Liver (tissue), 9 donors: ENCODE data around the gene EDDM3A. TPM values are rescaled to one million over a fixed set of nuclear protein-coding genes. Genes with fewer than 3 reads are reported as not detected.

Experiments
- DNase-seq: peaks from one replicate; pipeline ENCODE4 v3.0.0-alpha.2; 2017; ENCODE audit warnings: low spot score
- H3K27ac ChIP-seq, 2 donors: one replicate each; pipeline ENCODE4 v1.7.0; 2013; ENCODE audit warnings: inconsistent platforms in 2 of 2, low read length in 2 of 2, control low read depth in 1 of 2, low read depth in 1 of 2, mild to moderate bottlenecking in 1 of 2
- H3K27me3 ChIP-seq, 4 donors: one replicate each; pipeline versions ENCODE4 v1.6.1 to v1.7.0; 2013; ENCODE audit warnings: low read length in 3 of 4, inconsistent platforms in 1 of 4, mild to moderate bottlenecking in 1 of 4, moderate library complexity in 1 of 4; ENCODE audit not compliant: control insufficient read depth in 4 of 4, insufficient read depth in 4 of 4
- H3K36me3 ChIP-seq, 4 donors: one replicate each; pipeline versions ENCODE4 v1.6.1 to v1.7.0; 2013; ENCODE audit warnings: low read length in 3 of 4, mild to moderate bottlenecking in 3 of 4, low read depth in 1 of 4, moderate library complexity in 1 of 4; ENCODE audit not compliant: control insufficient read depth in 4 of 4, insufficient read depth in 3 of 4
- H3K4me1 ChIP-seq, 4 donors: one replicate each; pipeline versions ENCODE4 v1.6.1 to v1.7.0; 2013; ENCODE audit warnings: low read length in 3 of 4, mild to moderate bottlenecking in 3 of 4, moderate library complexity in 1 of 4; ENCODE audit not compliant: control insufficient read depth in 4 of 4, insufficient read depth in 4 of 4
- H3K4me3 ChIP-seq, 3 donors: one replicate each; pipeline versions ENCODE4 v1.6.1 to v1.7.0; 2013; ENCODE audit warnings: low read length in 3 of 3, control low read depth in 1 of 3, low read depth in 1 of 3, mild to moderate bottlenecking in 1 of 3
- H3K9ac ChIP-seq, 2 donors: one replicate each; pipeline ENCODE4 v1.7.0; 2013; ENCODE audit warnings: low read length in 2 of 2, mild to moderate bottlenecking in 2 of 2, moderate library complexity in 2 of 2, control low read depth in 1 of 2, low read depth in 1 of 2
- H3K9me3 ChIP-seq, 4 donors: one replicate each; pipeline versions ENCODE4 v1.6.1 to v1.7.0; 2013; ENCODE audit warnings: low read length in 3 of 4; ENCODE audit not compliant: control insufficient read depth in 4 of 4
- EGR1 ChIP-seq, 2 donors: IDR thresholded peaks; 2 replicates each; pipeline ENCODE4 v1.6.1; 2016 to 2018; ENCODE audit warnings: antibody characterized with exemption in 2 of 2, low read depth in 2 of 2
- FOXA1 ChIP-seq: IDR thresholded peaks from 2 replicates; pipeline ENCODE4 v1.6.1; 2016; ENCODE audit warnings: antibody characterized with exemption
- FOXA2 ChIP-seq: IDR thresholded peaks from 2 replicates; pipeline ENCODE4 v1.6.1; 2016; ENCODE audit warnings: antibody characterized with exemption
- GABPA ChIP-seq, 2 donors: IDR thresholded peaks in 1 of 2; conservative IDR thresholded peaks in 1 of 2; 2 replicates each; pipeline ENCODE4 v1.6.1; 2016; ENCODE audit warnings: antibody characterized with exemption in 2 of 2, mild to moderate bottlenecking in 1 of 2, moderate library complexity in 1 of 2
- HNF4A ChIP-seq, 2 donors: conservative IDR thresholded peaks; 2 replicates each; pipeline ENCODE4 v1.6.1; 2016; ENCODE audit warnings: antibody characterized with exemption in 2 of 2, mild to moderate bottlenecking in 2 of 2
- HNF4G ChIP-seq: IDR thresholded peaks from 2 replicates; pipeline ENCODE4 v1.6.1; 2016; ENCODE audit warnings: antibody characterized with exemption
- JUND ChIP-seq, 2 donors: IDR thresholded peaks; 2 replicates each; pipeline ENCODE4 v1.6.1; 2016; ENCODE audit warnings: antibody characterized with exemption in 2 of 2
- NR2F2 ChIP-seq: IDR thresholded peaks from 2 replicates; pipeline ENCODE4 v1.6.1; 2016; ENCODE audit warnings: antibody characterized with exemption
- RAD21 ChIP-seq, 2 donors: IDR thresholded peaks; 2 replicates each; pipeline ENCODE4 v1.6.1; 2016; ENCODE audit warnings: antibody characterized with exemption in 2 of 2, mild to moderate bottlenecking in 2 of 2
- RXRA ChIP-seq, 2 donors: IDR thresholded peaks; 2 replicates each; pipeline ENCODE4 v1.6.1; 2017 to 2018; ENCODE audit warnings: antibody characterized with exemption in 2 of 2, mild to moderate bottlenecking in 1 of 2
- SP1 ChIP-seq: IDR thresholded peaks from 2 replicates; pipeline ENCODE4 v1.6.1; 2018; ENCODE audit warnings: antibody characterized with exemption, mild to moderate bottlenecking
- TAF1 ChIP-seq: conservative IDR thresholded peaks from 2 replicates; pipeline ENCODE4 v1.6.1; 2016; ENCODE audit warnings: antibody characterized with exemption, mild to moderate bottlenecking
- YY1 ChIP-seq: IDR thresholded peaks from 2 replicates; pipeline ENCODE4 v1.6.1; 2016; ENCODE audit warnings: antibody characterized with exemption, mild to moderate bottlenecking
- WGBS: extraction: QIAGEN DNeasy Blood & Tissue Kit; methylation state at CpG from one replicate; pipeline ENCODE4 v1.1.7; 2013; 5-methylcytosine and 5-hydroxymethylcytosine counted together
- polyA plus RNA-seq, 2 donors: library from polyadenylated mRNA; stranded (reverse) in 1 of 2; unstranded in 1 of 2; fragments of 200-250 nt in 1 of 2; fragments of >200 nt in 1 of 2; fragmentation: Nextera tagmentation in 1 of 2; extraction: Ambion mirVana in 1 of 2; gene quantifications; one replicate each; pipeline versions ENCODE4 v1.2.1 to v1.2.3, GENCODE V29; 2013 to 2015
- total RNA-seq, 2 donors: library from RNA; depleted of rRNA; stranded (reverse); fragments of >200 nt; gene quantifications; one replicate each; pipeline ENCODE4 v1.2.3, GENCODE V29; 2014
- TF ChIP-seq, protein P1 (sequence below): IDR thresholded peaks from 2 replicates; pipeline ENCODE4 v1.6.1; 2016; ENCODE audit warnings: antibody characterized with exemption, mild to moderate bottlenecking
- TF ChIP-seq, protein P2 (sequence below): IDR thresholded peaks from 2 replicates; pipeline ENCODE4 v1.6.1; 2016; ENCODE audit warnings: antibody characterized with exemption
- TF ChIP-seq, protein P3 (sequence below): IDR thresholded peaks from 2 replicates; pipeline ENCODE4 v1.6.1; 2016; ENCODE audit warnings: antibody characterized with exemption
- TF ChIP-seq, protein P4 (sequence below): fragments of 150-350 bp; IDR thresholded peaks from 2 replicates; pipeline ENCODE4 v1.5.1; 2017; ENCODE audit warnings: improper control_type of control experiment, low read depth, low read length; ENCODE audit not compliant: missing input control
- TF ChIP-seq, protein P5 (sequence below): IDR thresholded peaks from 2 replicates; pipeline ENCODE4 v1.6.1; 2016; ENCODE audit warnings: antibody characterized with exemption
- donor health status: healthy.
- donor health status: healthy.
- donor health status: healthy.
- donor health status: healthy.
- donor health status: healthy.

The EDDM3A gene
- total and polyA plus RNA-seq, 4 donors, result not detected

DNA sequence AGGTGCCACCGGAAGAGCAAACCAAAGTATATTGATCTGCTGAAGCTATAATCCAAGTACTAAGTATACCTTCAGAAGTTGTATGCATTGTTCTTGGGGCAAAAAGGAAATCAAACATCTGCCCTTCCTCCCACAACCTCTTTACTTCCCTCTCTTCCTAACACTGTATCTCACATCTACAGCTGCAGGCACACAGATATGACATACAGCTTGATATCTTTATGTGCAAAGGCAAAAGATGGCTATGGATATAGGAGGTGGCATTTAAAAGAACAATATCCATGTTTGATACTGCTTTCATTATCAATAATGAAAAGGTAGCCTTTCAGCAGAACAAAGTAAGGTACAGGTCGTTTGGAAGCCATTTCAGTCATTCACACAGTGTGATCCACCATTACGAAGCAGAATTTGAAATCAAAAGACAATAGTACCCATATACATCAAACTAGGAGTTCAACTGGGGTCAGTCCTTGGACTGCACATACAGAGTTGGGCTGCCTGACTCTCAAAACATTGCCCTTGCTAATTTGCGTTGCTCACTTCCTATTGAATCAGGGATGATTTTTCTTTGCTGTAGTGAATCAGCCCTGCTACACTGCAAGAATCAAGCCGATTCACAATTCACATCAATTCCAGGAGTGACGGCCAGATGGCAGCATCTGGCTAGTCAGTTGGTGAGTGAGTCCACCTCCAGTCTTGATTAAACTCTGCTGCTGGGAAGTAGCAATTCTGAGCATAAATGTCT lies 48.2 kb upstream of the EDDM3A start:
- no peak overlapping the region for H3K4me3 ChIP-seq
- no peaks in the 10 kb centered on the region for H3K9me3 ChIP-seq
- no peaks in the 10 kb centered on the region for H3K4me1 ChIP-seq
- H3K36me3 ChIP-seq, result peaks cover 0 to 18% (median 8%) of the 10 kb centered on the region in 4 donors
- peak; percentile 72 for DNase-seq
- no peaks in the 10 kb centered on the region for H3K27me3 ChIP-seq
- WGBS, result 24% methylated on average over 6 of the region's 6 CpGs
- TF ChIP-seq TAF1 (no peak), FOXA1 (no peak), SP1 (no peak), EGR1 (IDR thresholded peaks at IDR 0.05; ENCODE audit: low read depth in 2 of 2) (no peak), RAD21 (IDR thresholded peaks at IDR 0.05) (peak; percentile 87 to 88), GABPA (IDR thresholded peaks at IDR 0.05 in 1 of 2, conservative IDR thresholded peaks at IDR 0.05 in 1 of 2) (no peak), NR2F2 (no peak), HNF4A (conservative IDR thresholded peaks at IDR 0.05) (no peak), JUND (IDR thresholded peaks at IDR 0.05) (no peak), HNF4G (no peak), YY1 (peak; percentile 32), FOXA2 (no peak), RXRA (IDR thresholded peaks at IDR 0.05) (peak; percentile 7 to 22)
- TF ChIP-seq, protein P1, sequence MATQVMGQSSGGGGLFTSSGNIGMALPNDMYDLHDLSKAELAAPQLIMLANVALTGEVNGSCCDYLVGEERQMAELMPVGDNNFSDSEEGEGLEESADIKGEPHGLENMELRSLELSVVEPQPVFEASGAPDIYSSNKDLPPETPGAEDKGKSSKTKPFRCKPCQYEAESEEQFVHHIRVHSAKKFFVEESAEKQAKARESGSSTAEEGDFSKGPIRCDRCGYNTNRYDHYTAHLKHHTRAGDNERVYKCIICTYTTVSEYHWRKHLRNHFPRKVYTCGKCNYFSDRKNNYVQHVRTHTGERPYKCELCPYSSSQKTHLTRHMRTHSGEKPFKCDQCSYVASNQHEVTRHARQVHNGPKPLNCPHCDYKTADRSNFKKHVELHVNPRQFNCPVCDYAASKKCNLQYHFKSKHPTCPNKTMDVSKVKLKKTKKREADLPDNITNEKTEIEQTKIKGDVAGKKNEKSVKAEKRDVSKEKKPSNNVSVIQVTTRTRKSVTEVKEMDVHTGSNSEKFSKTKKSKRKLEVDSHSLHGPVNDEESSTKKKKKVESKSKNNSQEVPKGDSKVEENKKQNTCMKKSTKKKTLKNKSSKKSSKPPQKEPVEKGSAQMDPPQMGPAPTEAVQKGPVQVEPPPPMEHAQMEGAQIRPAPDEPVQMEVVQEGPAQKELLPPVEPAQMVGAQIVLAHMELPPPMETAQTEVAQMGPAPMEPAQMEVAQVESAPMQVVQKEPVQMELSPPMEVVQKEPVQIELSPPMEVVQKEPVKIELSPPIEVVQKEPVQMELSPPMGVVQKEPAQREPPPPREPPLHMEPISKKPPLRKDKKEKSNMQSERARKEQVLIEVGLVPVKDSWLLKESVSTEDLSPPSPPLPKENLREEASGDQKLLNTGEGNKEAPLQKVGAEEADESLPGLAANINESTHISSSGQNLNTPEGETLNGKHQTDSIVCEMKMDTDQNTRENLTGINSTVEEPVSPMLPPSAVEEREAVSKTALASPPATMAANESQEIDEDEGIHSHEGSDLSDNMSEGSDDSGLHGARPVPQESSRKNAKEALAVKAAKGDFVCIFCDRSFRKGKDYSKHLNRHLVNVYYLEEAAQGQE, result no peak
- TF ChIP-seq, protein P2, sequence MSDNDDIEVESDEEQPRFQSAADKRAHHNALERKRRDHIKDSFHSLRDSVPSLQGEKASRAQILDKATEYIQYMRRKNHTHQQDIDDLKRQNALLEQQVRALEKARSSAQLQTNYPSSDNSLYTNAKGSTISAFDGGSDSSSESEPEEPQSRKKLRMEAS, result no peak
- TF ChIP-seq, protein P3, sequence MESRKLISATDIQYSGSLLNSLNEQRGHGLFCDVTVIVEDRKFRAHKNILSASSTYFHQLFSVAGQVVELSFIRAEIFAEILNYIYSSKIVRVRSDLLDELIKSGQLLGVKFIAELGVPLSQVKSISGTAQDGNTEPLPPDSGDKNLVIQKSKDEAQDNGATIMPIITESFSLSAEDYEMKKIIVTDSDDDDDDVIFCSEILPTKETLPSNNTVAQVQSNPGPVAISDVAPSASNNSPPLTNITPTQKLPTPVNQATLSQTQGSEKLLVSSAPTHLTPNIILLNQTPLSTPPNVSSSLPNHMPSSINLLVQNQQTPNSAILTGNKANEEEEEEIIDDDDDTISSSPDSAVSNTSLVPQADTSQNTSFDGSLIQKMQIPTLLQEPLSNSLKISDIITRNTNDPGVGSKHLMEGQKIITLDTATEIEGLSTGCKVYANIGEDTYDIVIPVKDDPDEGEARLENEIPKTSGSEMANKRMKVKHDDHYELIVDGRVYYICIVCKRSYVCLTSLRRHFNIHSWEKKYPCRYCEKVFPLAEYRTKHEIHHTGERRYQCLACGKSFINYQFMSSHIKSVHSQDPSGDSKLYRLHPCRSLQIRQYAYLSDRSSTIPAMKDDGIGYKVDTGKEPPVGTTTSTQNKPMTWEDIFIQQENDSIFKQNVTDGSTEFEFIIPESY, result no peak
- TF ChIP-seq, protein P4, sequence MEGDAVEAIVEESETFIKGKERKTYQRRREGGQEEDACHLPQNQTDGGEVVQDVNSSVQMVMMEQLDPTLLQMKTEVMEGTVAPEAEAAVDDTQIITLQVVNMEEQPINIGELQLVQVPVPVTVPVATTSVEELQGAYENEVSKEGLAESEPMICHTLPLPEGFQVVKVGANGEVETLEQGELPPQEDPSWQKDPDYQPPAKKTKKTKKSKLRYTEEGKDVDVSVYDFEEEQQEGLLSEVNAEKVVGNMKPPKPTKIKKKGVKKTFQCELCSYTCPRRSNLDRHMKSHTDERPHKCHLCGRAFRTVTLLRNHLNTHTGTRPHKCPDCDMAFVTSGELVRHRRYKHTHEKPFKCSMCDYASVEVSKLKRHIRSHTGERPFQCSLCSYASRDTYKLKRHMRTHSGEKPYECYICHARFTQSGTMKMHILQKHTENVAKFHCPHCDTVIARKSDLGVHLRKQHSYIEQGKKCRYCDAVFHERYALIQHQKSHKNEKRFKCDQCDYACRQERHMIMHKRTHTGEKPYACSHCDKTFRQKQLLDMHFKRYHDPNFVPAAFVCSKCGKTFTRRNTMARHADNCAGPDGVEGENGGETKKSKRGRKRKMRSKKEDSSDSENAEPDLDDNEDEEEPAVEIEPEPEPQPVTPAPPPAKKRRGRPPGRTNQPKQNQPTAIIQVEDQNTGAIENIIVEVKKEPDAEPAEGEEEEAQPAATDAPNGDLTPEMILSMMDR, result peak; percentile 74
- TF ChIP-seq, protein P5, sequence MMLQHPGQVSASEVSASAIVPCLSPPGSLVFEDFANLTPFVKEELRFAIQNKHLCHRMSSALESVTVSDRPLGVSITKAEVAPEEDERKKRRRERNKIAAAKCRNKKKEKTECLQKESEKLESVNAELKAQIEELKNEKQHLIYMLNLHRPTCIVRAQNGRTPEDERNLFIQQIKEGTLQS, result no peak
- H3K9ac ChIP-seq, result no peak overlapping the region
- no peak overlapping the region for H3K27ac ChIP-seq
